ENCODE measurements around the gene CCL27. TPM values are rescaled to one million over a fixed set of nuclear protein-coding genes. Genes with fewer than 3 reads are reported as not detected.

Gene CCL27
- total and polyA plus RNA-seq, 2 donors from 2014 or later, result not detected

DNA sequence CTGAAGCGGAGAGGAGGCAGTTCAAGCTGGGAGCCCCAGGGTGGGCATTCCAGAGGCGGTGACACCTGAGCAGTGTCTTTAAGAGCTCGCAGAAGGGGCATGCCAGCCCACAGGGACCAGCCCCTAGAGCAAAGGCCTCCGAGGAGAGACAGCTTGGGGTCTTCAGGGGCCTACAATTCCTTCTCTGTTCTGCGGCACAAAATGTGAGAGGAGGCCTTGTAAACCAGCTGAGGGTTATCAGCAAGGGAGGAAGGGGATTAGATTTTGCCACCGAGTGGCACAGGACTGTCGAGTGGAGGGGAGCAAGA lies 24.4 kb downstream of the CCL27 start:
- TF ChIP-seq, protein P1, sequence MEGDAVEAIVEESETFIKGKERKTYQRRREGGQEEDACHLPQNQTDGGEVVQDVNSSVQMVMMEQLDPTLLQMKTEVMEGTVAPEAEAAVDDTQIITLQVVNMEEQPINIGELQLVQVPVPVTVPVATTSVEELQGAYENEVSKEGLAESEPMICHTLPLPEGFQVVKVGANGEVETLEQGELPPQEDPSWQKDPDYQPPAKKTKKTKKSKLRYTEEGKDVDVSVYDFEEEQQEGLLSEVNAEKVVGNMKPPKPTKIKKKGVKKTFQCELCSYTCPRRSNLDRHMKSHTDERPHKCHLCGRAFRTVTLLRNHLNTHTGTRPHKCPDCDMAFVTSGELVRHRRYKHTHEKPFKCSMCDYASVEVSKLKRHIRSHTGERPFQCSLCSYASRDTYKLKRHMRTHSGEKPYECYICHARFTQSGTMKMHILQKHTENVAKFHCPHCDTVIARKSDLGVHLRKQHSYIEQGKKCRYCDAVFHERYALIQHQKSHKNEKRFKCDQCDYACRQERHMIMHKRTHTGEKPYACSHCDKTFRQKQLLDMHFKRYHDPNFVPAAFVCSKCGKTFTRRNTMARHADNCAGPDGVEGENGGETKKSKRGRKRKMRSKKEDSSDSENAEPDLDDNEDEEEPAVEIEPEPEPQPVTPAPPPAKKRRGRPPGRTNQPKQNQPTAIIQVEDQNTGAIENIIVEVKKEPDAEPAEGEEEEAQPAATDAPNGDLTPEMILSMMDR (IDR thresholded peaks at IDR 0.05; ENCODE audit: borderline replicate concordance, extremely low read depth, insufficient read depth), result no peak
- H3K27ac ChIP-seq (ENCODE audit: low read depth in 2 of 2, low read length in 2 of 2), result peak overlapping the region; percentile 74 to 87
- FAIRE-seq, result no peak
- H3K9me3 ChIP-seq (ENCODE audit: control insufficient read depth in 2 of 3, insufficient read depth in 1 of 3, low read length in 3 of 3), result no peaks in the 10 kb centered on the region
- H3K36me3 ChIP-seq (ENCODE audit: control insufficient read depth in 2 of 3, insufficient read depth in 3 of 3, low read length in 3 of 3), result peaks cover 2 to 7% (median 2%) of the 10 kb centered on the region in 3 donors
- peak overlapping the region; percentile 78 to 90 (median 78) for H3K9ac ChIP-seq (ENCODE audit: low read length in 3 of 3)
- no peak for DNase-seq
- H3K4me3 ChIP-seq (ENCODE audit: low read length in 3 of 3), result peak overlapping the region; percentile 80 to 88 (median 85)
- intact Hi-C loops (cut with DNase I), result no loop called here
- peaks cover 0 to 21% (median 2%) of the 10 kb centered on the region in 3 donors for H3K4me1 ChIP-seq (ENCODE audit: control insufficient read depth in 2 of 3, insufficient read depth in 2 of 3, low read depth in 1 of 3, low read length in 3 of 3)
- H3K27me3 ChIP-seq (ENCODE audit: control insufficient read depth, insufficient read depth, low read length), result no peaks in the 10 kb centered on the region

DNA sequence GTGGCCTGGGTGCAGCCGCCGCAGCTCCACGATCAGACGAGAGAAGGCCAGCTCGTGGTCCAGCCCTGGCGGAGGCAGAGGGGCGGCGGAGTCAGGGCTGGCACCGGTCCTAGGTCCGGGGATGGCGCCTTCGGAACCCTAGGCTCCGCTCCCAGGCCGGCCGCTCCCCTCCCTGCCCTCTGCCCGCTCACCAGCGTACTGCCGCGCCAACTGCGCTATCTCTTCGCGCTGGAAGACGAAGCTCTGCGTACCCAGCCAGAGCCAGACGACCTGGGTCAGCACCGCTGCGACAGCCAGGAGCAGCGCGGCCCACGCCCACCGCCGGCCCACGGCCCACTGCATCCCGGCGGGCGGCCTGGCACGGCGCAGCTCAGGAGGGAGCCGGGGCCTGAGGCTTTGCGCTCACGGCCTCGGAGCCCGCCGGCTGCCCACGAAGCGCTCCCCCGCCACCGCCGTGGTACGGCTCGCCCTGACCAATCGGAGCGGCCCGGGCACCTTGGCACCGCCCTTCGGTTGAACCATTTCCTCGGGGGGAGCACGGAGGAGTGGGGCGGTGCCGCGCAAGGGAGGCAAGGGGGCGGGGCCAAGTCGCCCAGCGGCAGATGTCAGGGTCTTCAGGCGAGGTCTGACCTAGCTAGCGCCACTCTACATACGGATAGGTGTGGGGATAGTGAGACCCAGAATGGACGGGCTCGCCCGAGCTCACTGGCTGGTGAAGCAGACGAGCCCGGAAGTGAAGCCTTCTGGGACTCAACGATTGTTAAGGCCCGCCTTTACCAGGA lies 24.9 kb downstream of the CCL27 start, which contains the start of gene SIGMAR1:
TSS of gene SIGMAR1 (minus strand) at position 432 of the 782 bp plus-strand sequence. CDS start at position 342, 90 bp downstream.
- H3K9me3 ChIP-seq (ENCODE audit: control insufficient read depth in 2 of 3, insufficient read depth in 1 of 3, low read length in 3 of 3), result no peaks in the 10 kb centered on the region
- intact Hi-C loops (cut with DNase I), result no loop called here
- TF ChIP-seq, protein P1 (IDR thresholded peaks at IDR 0.05; ENCODE audit: borderline replicate concordance, extremely low read depth, insufficient read depth), result no peak
- DNase-seq (peak; percentile 95 to 97 (median 97)), FAIRE-seq (no peak)
- peak within 1 kb of the TSS; percentile 74 to 87 for H3K27ac ChIP-seq (ENCODE audit: low read depth in 2 of 2, low read length in 2 of 2)
- H3K27me3 ChIP-seq (ENCODE audit: control insufficient read depth, insufficient read depth, low read length), result no peaks in the 10 kb centered on the region
- H3K9ac ChIP-seq (ENCODE audit: low read length in 3 of 3), result peak within 1 kb of the TSS; percentile 78 to 90 (median 89)
- peak within 1 kb of the TSS; percentile 80 to 88 (median 85) for H3K4me3 ChIP-seq (ENCODE audit: low read length in 3 of 3)
- peaks cover 2 to 7% (median 2%) of the 10 kb centered on the region in 3 donors for H3K36me3 ChIP-seq (ENCODE audit: control insufficient read depth in 2 of 3, insufficient read depth in 3 of 3, low read length in 3 of 3)
- H3K4me1 ChIP-seq (ENCODE audit: control insufficient read depth in 2 of 3, insufficient read depth in 2 of 3, low read depth in 1 of 3, low read length in 3 of 3), result peaks cover 0 to 21% (median 2%) of the 10 kb centered on the region in 3 donors

DNA sequence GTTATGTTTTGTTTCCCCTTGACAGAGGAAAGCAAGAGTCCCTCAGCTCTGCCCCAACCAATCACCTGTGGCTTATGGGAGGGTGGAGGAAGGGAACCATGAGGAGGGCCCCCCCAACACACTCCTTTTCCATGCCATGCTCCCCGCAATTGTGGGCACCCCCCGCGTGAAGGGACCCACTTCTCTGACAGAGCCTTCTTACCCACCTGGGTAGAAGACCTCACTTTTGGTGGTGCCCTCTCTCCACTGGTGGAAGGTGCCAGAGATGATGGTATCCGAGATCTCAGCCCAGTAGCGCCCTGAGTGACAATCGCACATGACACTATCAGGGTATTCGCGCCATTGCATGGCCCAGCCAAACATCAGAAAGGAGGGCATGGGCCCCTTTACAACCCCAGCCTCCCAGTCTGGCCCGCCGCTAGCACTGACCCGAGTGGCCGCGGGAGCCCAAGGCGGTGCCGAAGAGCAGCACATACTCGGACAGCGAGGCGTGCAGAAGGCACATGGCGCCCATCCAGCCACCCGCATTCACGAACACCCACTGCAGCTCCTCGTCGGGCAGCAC lies 25.6 kb downstream of the CCL27 start:
- DNase-seq (no peak), FAIRE-seq (no peak)
- H3K36me3 ChIP-seq (ENCODE audit: control insufficient read depth in 2 of 3, insufficient read depth in 3 of 3, low read length in 3 of 3), result peaks cover 2 to 7% (median 2%) of the 10 kb centered on the region in 3 donors
- H3K27me3 ChIP-seq (ENCODE audit: control insufficient read depth, insufficient read depth, low read length), result no peaks in the 10 kb centered on the region
- TF ChIP-seq, protein P1 (IDR thresholded peaks at IDR 0.05; ENCODE audit: borderline replicate concordance, extremely low read depth, insufficient read depth), result no peak
- peak overlapping the region; percentile 44 to 88 (median 73) for H3K4me3 ChIP-seq (ENCODE audit: low read length in 3 of 3)
- intact Hi-C loops (cut with DNase I), result no loop called here
- H3K9me3 ChIP-seq (ENCODE audit: control insufficient read depth in 2 of 3, insufficient read depth in 1 of 3, low read length in 3 of 3), result no peaks in the 10 kb centered on the region
- H3K9ac ChIP-seq (ENCODE audit: low read length in 3 of 3), result peak overlapping the region; percentile 10 to 89 (median 55)
- peak overlapping the region in 1 of 2 donors; percentile 60 for H3K27ac ChIP-seq (ENCODE audit: low read depth in 2 of 2, low read length in 2 of 2)
- peaks cover 0 to 21% (median 2%) of the 10 kb centered on the region in 3 donors for H3K4me1 ChIP-seq (ENCODE audit: control insufficient read depth in 2 of 3, insufficient read depth in 2 of 3, low read depth in 1 of 3, low read length in 3 of 3)
